NCI-H2196 treated with DMSO at 0.1 percent for 48 hours (cell line): ENCODE data around the gene NPY5R.

Experiments
- DNase-seq: peaks from one replicate; lab custom pipeline; 2025; ENCODE audit not compliant: unreplicated experiment; lab: John Stamatoyannopoulos, UW

The NPY5R gene

DNA sequence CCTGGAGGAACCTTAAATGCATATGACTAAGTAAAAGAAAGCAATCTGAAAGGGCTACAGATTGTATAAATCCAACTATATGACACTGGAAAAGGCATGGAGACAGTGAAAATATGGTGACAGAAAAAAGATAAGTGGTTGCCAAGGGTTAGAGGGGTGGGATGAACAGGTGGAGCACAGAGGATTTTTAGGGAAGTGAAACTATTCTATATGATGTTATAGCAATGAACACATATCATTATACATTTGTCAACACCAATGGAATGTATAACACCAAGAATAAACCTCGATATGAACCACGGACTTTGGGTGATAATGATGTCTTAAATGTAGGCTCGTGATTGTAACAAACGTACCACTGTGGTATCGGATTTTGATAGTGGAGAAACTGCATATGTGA is 40.7 kb downstream of the NPY5R start:
- no peak for DNase-seq

DNA sequence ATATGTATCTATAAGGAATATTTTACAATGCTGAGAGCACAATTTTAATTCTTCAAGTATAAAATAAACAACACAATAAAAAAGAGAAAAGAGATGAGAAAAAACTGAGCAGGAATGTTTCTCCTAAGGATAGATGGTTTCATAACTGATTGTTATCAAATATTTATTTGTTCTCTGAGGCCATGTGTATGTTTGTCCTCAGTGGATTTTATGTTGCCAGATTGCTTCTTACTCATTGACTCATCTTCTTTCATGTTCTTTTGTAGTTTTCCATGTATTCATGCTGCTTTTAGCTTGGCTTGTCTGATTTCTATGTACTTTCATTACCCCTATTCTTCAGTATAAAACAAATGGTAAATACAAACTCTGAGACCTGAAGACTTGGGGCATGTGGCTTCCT is 41.2 kb downstream of the NPY5R start:
- no peak for DNase-seq

DNA sequence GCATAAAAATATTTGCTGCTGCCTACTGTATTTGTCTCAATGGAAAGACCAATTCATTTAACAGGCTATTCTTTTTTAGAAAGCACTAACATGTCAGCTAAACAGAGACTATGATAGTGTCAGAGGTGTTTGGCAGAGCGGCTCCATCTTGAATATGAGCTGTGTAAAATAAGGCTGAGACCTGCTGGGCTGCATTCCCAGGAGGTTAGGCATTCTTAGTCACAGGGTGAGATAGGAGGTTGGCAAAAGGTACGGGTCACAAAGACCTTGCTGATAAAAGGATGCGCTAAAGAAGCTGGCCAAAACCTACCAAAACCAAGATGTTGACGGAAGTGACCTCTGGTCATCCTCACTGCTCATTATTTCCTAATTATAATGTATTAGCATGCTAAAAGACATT is 41.8 kb downstream of the NPY5R start:
- no peak for DNase-seq

DNA sequence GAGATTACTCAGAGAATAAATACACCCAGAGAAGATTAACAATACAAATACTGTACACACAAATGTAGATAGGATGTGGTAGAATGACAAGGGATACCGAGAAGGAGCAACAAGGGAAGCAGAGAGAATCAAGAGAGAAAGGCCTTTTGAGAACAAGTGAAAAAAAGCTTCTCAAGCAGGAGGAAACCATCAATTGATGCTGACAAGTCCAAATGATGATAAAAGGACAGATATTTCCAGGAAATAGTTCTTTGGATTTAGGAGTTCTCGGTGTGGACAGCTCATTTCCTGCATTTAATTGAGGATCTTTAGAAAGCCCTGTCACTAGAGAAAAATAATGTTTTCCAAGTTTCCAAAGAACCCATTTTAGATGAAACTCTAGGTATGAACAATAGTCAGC is 48.1 kb downstream of the NPY5R start:
- DNase-seq, result no peak

DNA sequence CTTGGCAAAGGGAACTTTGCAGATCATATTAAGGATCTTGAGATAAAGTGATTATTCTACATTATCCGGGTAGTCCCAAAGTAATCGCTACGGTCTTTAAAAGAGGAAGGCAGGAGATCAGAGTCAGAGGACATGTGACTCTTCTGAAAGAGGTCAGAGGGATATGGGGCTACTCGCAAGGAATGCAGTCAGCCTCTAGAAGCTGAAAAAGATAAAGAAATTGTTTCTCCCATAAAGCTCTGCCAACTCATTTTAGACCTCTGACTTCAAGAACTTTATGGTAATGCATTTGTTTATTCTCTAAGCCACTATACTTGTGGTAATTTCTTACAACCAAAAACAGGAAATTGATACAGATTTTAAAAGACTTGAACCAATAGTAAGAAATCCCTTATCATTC is 48.6 kb downstream of the NPY5R start:
- DNase-seq, result no peak

DNA sequence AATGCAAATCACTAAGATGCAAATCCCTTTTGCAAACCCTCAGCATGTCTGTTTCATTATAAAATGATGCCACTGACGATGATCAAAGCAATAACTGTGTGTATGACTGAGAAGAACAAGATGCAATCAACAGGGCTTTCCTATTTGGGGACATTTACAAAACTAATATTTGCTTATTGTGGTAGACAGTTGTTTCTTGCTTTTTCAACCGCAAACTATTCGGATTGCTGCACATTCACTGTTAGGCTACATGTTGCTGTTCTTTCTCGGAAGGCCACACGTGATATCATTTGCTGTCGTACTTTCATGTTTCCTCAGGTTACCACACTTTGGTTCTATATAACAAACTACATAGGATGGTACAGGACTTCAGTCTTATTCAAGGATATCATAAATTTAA is 49.8 kb downstream of the NPY5R start:
- DNase-seq, result no peak

DNA sequence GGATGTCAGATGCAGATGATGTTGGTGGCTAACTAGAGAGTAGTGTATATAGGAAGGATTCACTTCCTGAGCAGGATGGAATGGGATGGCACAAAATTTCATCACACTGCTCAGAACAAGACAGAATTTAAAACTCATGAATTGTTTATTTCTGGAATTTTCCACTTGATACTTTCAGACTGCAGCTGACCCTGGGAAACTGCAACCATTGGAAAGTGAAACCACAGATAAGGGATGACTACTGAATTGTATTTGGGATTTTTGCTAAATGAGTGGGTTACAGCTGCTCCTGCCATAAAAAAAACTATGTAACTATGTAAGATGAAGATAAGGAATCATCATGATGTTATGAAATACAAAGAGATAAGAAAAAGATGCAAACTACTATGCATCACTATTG is 51.4 kb downstream of the NPY5R start:
- DNase-seq, result no peak

DNA sequence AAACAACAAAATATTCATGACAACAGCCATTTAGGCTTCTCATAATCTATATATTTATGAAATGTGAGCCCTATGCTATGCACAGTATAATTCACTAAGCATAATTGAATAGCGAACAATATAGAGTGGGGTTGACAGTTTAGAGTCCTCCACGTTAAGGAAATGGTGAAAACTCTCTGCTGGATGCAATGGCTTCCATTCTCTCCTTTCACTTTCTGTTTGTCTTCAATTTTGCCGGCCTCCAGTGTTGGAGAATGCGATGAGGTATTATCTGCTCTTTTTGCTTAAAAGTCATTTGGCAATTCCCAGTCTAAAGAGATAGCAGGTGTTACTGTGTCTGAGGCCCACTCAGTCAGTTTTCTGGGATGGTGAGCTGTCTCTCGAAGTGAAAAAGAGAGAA is 52.1 kb downstream of the NPY5R start:
- DNase-seq, result no peak

DNA sequence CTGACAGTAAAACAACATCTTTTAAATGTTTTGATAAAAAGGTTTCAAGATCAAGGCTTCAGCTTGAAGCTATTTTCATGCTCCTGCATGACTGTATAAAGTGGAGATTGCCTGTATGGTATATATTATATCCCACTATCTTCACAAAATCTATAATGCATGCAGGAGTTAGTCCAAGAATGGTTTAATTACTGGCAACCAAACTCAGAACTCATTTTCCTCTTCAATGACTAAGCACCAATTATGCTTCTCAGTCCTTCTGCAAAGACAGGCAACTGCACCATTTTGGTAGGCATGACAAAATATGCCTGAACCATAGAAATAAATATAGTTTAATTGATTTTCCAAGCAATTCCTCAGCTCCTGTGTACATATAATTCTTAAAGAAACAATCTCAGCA is 54.5 kb downstream of the NPY5R start:
- no peak for DNase-seq

DNA sequence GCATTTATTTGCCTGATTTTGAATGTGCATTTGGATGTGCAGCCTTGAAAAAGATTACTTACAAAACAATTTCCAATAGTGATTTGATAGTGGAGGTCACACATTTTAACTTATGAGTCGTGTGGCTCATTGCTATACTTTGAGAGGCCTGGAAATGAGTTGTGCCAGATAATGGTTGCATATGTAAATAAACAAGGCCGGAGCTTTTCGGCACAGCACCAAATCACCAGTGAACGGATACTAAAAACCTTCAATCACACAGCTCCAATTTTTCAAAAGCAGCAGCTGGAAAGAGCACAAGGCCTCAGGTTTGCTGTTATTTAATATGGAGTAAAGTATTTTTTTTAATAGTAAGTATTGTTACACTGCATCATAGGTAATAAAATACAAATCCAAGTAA is 57.2 kb downstream of the NPY5R start:
- DNase-seq, result no peak
